HG03460 (cell line): ENCODE results near the gene ZNF236.
"Not testable (repeated sequence)": the region's sequence is repeated elsewhere in the genome, so short reads cannot be mapped to it uniquely, and the experiment has no call there.

Experiments used
- ATAC-seq: cut with Tn5 transposase; IDR thresholded peaks from one replicate; pipeline ENCODE4 v1.9.1; 2021; ENCODE audit not compliant: unreplicated experiment

Gene ZNF236

DNA sequence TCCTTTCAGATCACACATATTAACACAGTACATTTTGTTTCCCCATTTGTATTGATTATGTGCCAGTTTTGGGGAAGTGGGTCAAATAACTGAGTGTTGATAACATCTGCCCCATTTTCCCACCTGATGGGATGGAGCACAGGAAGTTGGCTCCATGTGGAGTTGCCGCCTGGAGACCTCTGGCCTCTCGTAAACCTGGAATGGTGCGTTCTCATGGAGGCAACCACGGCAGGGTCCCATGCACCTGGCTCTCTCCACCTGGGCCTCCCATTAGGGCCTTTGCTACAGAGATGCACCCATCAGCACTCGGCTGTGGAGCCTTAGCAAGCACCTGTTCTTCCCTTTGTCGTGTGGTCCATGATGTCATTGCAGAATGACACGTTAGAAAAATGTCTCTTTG, 179.6 kb downstream of the ZNF236 start:
- ATAC-seq: no peak

DNA sequence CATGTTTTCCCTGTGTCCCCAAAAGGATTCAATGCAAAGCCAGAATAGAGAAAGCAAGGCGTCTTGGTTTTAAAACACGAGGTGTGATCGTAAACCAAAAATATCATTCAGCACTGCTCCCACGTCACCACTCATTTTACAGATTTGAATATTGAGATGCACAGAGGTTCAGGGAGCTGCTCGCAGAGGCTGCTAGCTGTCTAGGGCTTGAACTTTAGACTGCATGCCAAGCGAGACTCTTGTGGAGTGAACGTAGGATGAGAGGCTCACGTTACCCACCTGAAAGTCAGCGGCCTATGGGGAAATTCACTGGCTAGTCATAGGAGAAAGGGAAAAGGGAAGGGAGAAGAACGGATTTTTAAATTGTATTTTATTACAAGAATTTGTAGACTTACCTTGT, 180.1 kb downstream of the ZNF236 start:
- ATAC-seq: no peak

GRCh38 chr18:77003316-77003715, 181.0 kb downstream of the ZNF236 start:
- no peak for ATAC-seq

DNA sequence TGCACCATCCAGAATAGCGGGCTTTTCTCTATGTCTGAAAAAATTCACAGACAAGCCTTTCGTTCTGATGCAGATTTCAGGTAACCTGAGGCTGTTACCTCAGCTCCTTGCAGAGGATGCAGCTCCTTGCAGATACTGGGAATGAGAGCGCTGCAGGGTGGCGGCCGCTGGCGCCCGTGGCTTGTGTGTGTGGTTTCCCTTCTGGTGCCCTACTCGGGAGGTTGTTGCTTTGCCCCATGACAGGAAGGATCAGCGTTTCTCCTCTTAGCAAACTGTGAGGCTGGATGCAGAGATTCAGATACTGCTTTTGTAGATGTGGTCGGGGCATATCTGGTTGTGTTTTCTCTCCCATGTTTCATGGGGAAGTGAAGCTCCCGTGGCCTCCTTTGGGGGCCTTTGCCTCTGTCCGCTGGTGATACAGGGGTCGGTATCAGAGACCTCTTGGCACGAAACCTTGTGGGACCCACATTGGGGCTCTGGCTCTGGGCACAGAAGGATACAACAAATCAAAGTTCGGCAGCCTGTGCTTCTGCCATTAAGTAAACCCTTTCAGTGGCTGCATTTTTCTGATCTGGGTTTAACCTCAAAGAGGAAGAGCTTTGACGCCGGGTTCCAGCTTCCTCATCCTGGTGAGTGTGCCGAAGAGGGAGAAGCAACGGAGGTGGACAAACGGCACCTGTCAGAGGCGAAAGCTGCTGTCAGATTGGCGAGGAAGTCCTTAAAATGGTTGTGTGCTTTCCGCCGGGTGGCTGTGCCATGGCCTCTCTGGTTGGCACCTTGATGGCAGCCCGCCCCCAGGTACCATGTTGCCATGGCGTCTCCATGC, 182.4 kb downstream of the ZNF236 start:
- ATAC-seq: no peak

GRCh38 chr18:77005651-77006195, 183.4 kb downstream of the ZNF236 start:
- ATAC-seq: no peak

- no peak for ATAC-seq
These were observed 184.2 kb downstream of the ZNF236 start for GRCh38 chr18:77006305-77007175.

DNA sequence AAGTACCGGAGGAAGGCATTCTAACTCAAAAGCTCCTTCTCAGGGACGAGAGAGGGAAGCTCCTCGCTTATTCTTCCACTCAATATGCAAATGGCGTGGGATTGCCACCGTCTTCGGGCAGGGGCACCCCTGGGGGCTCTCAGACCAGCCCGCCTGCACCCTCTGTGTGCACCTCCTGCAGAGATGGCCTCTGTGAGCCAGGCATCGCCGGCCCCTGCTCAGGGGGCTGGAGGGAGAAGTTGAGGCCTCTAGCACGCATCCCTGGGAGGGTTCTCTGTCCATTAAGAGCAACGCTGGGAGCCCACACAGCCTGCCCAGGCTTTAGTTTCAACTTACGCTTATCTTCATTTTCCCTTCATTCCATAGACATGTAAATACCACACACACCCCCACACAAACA, 184.9 kb downstream of the ZNF236 start:
- no peak for ATAC-seq

- ATAC-seq: no peak
These were observed 185.6 kb downstream of the ZNF236 start for GRCh38 chr18:77008006-77008405.

GRCh38 chr18:77008576-77009315, 186.4 kb downstream of the ZNF236 start:
- ATAC-seq: no peak

DNA sequence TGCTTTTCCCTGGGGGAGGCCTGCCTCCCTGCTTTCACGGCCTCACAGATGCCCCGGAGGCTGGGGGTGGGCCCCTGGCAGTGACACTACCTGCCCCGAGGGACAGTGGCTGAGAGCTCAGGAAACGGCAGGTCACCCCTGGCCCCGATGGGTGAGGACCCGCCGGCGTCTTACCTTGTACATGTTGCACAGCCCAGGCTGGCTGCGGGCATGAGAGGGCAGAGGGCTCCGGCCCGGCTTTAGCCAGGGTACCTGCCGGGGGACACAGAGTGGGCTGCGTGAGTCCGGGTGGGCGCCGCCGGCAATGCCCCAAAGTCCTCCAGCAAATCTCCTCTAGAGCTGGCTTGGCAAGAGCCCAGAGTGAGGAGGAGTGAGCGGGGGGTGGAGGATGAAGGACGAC, 187.3 kb downstream of the ZNF236 start:
- no peak for ATAC-seq

GRCh38 chr18:77012120-77012519, 189.8 kb downstream of the ZNF236 start:
- ATAC-seq: no peak

DNA sequence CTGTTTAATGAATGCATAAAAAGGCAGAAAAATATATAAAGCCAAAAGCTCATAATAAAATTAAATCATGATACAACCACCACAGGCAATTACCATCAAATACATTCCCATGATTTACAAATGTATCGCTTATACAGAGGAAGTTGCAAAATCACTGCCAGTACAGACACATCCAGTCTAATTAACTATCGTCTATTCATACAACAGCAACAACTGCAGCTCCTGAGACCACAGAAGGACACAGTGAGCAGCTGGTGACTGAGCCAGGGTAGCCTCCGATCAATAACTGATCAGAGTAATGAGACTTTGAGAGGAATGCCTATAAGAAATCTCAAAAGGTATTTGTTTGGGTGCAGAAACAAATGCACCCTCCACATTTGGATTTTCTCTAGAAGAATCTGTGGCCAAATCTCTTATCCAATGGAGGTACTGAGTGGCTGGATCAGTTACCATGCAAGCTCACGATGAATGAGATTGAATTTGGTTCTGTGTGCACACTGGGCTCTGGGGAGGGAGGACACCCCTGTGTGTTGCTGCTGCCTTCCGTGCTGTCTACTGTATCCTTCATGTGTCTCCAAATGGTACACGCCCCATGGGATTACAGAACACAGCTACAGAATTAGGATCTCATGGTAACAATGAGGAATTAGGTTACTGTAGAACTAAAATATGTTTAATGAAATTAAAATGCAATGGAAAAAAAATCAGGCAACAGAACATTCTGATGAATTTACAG, 190.6 kb downstream of the ZNF236 start:
- ATAC-seq: no peak

DNA sequence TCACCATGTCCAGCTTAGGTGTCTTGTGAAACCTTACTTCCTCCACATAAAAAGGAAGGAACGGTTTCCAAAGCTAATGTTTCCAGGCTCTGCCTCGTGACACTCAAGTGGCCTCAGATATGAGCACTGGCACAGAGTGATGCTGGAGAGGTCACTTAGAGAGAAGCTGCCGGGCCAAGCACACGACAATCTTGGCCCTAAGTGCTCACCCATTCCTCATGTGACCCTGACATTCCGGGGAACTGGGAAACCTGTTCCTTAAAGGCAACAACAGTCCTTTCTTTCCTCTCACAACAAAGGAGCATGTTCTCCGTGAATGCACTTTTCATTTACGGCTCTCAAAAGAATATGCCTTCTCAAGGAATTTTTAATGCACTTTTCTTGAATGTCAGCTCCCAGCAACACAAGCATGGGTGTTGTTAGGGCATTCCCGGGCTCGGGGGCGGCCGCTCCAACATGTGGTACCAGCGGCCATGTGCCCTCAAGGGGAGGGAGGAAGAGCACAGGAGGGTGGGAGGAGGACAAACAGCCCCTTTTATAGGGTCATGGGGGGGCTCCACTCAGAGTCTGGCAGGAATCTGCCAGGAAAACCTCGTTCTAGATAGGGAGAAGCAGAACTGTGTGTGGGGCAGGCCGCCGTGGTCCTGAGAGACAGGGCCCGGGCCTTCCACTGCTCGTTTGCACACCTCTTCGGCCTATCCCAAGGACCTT, 191.6 kb downstream of the ZNF236 start:
- ATAC-seq: no peak

GRCh38 chr18:77014538-77014937, 192.2 kb downstream of the ZNF236 start:
- no peak for ATAC-seq

DNA sequence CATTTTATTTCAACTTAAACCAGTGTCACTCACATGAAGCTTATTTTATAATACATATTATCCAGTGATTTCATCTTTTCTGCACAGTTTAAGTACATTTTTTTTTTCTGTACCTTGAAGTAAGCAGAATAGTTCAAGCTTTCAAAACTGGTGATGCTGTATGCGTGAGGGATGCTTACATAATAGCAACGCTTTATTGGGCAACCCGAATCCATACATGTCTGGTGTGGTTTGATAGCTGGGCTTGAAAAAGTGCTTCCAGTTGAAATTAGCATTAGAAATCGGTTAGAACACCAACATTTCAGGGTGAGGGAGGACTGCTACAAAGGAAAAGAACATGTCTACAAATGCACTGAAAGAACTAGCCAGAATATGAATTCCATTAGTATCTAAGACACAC, 192.8 kb downstream of the ZNF236 start:
- no peak for ATAC-seq

DNA sequence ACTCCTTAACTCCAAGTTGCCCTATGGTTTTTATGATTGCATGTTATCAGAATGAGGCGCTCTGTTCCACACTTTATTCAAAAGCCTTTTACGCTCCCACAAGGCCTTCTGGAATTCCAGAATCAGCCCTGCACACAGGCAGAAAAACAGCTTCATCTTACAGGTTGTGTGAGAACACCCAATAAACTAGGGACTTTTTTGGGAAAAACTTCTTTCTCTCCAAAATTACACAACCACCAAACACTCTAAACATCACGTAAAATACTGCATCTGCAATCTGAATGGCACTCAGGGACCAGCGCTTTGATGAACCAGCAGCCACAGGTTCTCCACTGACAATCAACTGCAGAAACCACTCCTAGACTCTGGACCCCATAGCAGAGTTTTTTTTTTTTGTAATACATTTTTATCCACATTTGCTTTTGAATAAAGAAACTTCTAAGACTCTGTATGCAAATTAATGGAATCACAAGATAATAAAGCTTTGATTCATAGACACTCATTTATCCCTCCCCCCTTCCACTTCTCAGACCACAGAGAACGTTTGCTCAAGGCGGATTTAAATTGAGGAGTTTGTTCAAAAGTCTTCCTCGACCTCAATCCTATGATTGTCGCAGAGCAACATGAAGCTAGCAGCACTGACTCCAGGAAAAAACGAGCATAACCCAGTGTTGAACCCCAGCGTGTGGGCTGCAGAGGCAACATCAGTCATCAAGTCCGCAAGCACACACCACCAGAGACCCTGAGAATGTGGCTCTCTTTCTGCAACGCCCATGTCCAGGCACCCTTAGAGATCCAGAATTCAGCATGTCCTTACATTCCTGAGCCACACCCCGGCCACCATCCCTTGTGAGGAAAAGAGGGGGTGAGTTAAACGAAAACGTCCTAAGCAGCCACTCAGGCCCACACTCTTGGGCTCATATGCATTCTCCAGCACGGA, 193.7 kb downstream of the ZNF236 start:
- ATAC-seq: no peak

DNA sequence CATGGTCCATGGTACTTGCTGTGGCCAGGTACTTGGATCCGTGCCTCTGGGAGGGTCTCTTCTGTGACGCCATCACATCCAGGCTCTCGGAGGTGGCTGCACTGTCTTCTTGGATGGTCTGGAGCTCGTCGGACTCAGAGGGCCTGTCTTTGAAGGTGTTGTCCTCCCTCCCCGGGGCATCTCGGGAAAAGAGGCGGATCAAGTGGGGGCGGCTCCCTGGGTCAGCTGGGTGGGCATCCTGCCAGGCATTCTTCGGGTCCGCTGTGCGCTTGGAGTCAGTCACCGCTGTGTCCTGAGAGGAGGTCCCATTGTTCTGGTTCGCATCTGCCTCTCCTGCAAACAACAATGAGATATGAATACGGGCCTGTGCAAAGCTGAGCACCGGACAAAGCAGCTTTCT, 194.6 kb downstream of the ZNF236 start:
- no peak for ATAC-seq

GRCh38 chr18:77017355-77017754, 195.0 kb downstream of the ZNF236 start:
- ATAC-seq: no peak

GRCh38 chr18:77018650-77019049, 196.3 kb downstream of the ZNF236 start:
- ATAC-seq: not testable (repeated sequence)
